Measurements from ENCODE around the gene CPM. TPM values are rescaled to one million over a fixed set of nuclear protein-coding genes. Genes with fewer than 3 reads are reported as not detected.

The CPM gene
- total and polyA plus RNA-seq, 5 experiments from 2014 or later = 0.47 to 0.81 (median 0.81) TPM; not detected in 2

Other genes with a start within 250 kb of the CPM start
- 10 to 100 TPM; 69.9 to 78.5 TPM for gene NUP107, start 246.2 kb downstream of the CPM start, total RNA-seq
- gene NUP107, start 246.2 kb downstream of the CPM start, polyA plus RNA-seq = 10 to 100 TPM; 21.3 to 39.0 (median 24.6) TPM
- 10 to 100 TPM; 11.2 to 12.8 TPM for gene SLC35E3, start 187.0 kb downstream of the CPM start, total RNA-seq
- 10 to 100 TPM; 10.9 to 12.0 (median 12.0) TPM for gene SLC35E3, start 187.0 kb downstream of the CPM start, polyA plus RNA-seq
- 10 to 100 TPM; 85.1 to 90.4 TPM for gene MDM2, start 125.0 kb downstream of the CPM start, total RNA-seq
- 10 to 100 TPM in 2 of 3 donors, 1 to 10 TPM in 1; 7.6 to 17.9 (median 12.8) TPM for gene MDM2, start 125.0 kb downstream of the CPM start, polyA plus RNA-seq